ENCODE results near the gene CEACAM19.
A peak's percentile ranks its signal among the peaks of the same experiment; 100 is the strongest.
"Not testable (repeated sequence)": the region's sequence is repeated elsewhere in the genome, so short reads cannot be mapped to it uniquely, and the experiment has no call there.

The CEACAM19 gene

DNA sequence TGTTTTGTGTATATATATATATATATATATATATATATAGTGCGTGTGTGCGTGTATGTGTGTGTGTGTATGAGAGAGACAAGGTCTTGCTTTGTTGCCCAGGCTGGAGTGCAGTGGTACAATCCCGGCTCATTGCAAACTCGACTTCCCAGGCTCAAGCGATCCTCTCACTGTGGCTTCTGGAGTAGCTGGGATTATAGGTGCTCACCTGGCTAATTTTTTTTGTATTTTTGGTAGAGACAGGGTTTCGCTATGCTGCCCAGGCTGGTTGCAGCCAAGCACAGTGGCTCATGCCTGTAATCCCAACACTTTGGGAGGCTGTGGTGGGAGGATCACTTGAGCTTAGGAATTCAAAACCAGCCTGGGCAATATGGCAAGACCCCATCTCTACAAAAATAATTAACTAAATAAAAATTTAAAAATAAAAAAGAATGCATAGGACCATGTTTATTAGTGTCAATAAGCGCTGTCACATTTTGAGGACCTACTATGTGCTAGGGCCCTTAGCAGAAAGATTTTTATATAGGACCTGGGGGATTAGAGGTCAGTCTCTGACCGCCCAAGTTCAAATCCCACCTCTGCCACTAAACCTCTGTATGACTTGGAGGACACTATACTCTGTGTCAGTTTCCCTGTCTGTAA lies 25.8 kb upstream of the CEACAM19 start:
- DNase-seq (ENCODE audit: low read depth): no peak

DNA sequence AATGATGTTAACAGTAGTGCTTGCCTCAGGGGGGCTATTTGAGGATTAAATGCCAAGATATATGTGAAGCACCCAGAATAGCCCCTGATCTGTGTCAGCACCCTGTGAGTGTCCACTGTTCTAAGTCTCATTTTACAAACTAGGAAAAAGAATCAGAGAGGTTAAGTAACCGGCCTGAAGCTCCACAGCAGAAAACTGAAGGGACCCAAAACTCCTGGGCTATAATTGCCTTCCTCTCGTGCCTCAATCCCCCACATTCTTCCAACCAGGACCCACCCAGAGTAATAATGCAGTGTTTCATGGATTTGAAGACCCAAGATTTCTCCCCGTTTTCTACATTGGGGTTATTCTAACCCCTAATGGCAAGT lies 25.2 kb upstream of the CEACAM19 start:
- DNase-seq (ENCODE audit: low read depth): no peak

DNA sequence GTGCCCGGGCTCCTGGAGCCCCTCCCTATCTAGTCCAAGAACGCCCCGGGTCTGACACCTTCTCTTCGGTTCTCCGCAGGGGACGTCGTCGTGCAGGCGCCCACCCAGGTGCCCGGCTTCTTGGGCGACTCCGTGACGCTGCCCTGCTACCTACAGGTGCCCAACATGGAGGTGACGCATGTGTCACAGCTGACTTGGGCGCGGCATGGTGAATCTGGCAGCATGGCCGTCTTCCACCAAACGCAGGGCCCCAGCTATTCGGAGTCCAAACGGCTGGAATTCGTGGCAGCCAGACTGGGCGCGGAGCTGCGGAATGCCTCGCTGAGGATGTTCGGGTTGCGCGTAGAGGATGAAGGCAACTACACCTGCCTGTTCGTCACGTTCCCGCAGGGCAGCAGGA lies 24.1 kb upstream of the CEACAM19 start:
- no peak for DNase-seq (ENCODE audit: low read depth)

DNA sequence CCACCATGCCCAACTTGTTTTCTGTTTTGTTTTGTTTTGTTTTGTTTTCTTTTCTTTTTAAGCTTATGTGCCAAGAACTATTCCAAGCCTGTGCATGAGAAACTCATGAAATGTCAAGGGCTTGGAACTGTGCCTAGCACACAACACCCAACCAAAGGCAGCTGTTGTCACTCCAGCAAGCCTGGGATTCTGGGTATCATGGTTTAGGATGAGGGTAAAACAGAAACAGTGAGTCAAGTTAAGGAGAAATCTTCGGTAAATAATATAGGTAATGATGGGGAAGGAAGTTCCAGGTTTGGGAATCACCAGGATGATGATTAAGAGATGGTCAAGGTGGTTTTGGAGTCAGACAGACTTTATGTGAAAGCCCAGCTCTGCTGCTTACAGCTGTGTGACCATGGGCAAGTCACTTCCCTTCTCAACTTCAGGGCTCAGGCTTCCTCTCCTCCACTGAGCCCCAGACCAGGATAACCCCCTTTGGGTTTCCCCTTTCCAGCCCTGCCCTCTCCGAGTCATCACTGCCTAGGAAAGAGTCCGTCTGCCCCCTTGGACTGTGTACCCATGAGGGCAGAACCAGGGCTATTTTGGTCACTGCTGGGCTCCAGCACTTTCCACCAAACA lies 22.5 kb upstream of the CEACAM19 start:
- peak; percentile 73 for DNase-seq (ENCODE audit: low read depth)

DNA sequence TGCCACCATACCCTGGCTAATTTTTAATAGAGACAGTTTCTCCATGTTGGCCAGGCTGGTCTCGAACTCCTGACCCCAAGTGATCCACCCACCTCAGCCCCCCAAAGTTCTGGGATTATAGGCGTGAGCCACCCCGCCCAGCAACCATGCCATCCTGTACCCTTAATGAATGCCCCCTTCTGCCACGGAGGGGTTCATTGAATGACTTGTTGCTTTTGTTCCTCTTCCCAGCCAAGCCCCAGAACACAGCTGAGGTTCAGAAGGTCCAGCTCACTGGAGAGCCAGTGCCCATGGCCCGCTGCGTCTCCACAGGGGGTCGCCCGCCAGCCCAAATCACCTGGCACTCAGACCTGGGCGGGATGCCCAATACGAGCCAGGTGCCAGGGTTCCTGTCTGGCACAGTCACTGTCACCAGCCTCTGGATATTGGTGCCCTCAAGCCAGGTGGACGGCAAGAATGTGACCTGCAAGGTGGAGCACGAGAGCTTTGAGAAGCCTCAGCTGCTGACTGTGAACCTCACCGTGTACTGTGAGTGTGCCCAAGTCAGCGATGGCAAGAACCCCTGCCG lies 21.6 kb upstream of the CEACAM19 start:
- DNase-seq (ENCODE audit: low read depth): no peak

DNA sequence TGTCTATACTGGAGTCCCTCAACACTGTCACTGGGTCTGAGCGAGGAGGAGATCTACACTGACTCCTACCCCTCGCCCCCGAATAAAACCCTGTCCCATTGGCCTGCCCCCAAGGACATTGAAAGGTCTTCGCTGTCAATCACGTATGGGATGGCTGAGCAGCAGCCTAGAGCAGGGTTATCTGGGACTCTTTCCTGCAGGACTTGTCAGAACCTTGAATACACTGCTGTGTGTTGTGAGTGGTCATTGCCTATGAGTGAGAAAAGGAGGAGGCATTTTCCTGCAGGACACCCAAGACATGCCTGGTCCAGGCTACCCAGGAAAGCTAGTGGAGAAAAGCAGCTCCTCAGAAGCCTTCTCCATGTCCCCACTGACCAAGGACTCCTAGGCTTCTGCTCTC lies 17.9 kb upstream of the CEACAM19 start:
- DNase-seq (ENCODE audit: low read depth): no peak

DNA sequence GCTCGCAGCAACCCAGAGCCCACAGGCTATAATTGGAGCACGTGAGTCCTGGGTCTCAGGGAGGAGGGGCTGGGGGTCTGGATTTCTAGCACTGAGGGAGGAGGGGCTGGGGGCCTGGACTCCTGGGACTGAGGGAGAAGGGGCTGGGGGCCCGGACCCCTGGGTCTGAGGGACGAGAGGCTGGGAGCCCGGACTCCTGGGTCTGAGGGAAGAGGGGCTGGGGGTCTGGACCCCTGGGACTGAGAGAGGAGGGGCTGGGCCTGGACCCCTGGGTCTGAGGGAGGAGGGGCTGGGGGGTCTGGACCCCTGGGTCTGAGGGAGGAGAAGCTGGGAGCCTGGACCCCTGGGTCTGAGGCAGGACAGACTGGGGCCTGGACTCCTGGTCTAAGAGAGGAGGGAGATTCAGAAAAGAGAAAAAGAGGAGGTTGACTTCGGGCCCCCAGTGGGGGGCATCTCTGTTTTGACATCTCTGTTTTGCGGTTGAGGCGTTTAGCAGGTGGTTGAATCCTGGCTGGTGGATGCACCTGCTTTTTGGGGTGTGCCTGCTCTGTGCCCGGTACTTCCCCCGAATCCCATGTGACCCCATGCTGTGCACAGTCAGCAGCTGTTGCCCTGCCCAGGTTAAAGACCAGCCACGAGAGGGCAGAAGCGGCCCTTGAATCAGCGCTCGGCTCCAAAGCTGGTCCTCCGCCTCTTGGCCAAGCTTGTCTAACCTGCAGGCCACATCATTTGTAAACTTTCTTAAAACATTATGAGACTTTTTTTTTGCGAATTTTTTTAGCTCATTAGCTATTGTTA lies 17.1 kb upstream of the CEACAM19 start:
- DNase-seq (ENCODE audit: low read depth): no peak

DNA sequence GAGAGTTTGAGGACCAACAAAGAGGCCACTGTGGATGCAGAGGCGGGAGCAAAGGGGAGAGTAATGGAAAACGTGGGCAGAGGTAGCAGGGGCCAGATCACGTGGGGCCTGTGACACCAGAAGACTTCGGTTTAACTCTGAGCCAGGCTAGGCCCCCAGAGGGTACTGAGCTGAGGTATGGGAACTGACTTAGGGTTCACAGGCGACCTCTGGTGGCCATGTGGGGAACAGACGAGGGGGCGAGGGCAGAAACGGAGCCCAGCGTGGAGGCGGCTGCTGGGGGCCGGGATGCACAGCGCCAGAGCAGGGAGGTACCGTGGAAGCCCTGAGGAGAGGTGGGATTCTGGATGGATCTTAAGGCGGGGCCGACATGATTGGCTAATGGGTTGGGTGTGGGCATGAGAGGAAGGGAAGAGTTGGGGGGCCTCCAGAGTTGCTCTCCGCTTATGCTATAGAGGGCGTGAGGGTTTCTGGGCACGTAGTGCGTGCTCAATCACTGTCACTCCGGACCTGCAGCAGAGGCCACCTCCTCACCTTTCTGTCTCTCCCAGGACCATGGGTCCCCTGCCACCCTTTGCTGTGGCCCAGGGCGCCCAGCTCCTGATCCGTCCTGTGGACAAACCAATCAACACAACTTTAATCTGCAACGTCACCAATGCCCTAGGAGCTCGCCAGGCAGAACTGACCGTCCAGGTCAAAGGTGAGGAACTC lies 13.9 kb upstream of the CEACAM19 start:
- DNase-seq (ENCODE audit: low read depth): no peak

DNA sequence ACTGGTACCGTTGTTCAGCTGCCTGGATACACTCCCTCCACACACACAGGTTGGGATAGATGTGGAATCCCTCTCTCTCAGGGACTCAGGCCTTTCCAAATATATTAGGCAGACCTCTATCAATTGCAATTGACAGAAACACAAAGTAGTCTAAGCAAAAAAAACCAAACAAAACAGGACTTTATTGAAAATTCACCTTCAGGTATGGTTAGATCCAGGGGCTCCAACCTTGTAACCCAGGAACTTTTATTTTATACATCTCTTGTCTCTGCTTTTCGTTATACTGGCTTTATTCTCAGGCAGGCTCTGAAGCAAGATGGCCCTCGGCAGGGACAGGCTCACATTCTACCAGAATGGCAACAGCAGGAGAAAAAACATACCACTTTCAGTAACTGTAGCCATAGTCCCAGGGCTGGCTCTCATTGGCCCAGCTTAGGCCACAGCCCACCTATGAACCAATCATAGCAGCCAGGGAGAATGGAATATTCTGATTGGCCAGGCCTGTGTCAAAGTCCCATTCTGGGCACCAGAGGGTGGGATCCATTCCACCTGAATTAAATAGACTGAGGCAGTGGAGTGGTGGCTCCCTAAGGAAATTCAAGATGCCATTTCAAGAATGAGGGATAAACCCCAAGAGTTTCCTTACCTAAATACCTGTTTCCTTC lies 13.1 kb upstream of the CEACAM19 start:
- DNase-seq (ENCODE audit: low read depth): no peak

DNA sequence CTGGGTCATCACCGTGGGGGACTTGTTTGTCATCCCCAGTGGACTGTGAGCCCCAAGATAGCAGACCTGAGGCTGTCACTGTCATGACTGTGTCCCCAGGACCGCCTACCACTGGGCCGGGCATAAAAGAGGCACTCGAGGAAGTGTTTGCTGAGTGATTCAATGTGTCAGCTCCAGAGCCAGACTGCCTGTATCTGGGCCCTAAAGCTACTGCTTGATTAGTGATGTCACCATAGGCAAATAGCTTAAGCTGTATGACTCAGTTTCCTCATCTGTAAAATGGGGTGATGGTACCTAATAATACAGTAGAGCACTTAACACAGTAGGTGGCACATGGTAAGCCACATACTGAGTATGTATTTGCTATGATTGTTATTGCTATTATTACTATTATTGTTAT lies 11.2 kb upstream of the CEACAM19 start:
- DNase-seq (ENCODE audit: low read depth): no peak

DNA sequence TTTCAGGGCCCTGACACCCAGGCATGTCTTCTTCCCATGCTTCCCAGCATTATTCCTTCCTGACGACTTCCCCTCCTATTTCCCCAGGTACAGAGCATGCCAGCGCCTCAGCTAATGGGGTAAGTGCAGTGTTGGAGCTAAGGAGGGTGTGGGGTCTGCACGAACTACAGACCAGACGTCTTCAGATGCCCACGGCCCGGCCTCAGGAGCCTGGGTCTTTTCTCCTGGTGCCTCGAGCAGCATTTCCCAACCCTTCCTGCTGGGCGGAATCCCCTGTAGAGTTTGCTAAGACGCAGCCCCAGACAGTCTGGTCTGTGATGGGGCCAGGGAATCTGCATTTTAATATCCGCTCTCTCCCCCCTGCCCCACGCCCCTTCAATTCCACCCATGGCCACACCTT lies 10.1 kb upstream of the CEACAM19 start:
- no peak for DNase-seq (ENCODE audit: low read depth)

DNA sequence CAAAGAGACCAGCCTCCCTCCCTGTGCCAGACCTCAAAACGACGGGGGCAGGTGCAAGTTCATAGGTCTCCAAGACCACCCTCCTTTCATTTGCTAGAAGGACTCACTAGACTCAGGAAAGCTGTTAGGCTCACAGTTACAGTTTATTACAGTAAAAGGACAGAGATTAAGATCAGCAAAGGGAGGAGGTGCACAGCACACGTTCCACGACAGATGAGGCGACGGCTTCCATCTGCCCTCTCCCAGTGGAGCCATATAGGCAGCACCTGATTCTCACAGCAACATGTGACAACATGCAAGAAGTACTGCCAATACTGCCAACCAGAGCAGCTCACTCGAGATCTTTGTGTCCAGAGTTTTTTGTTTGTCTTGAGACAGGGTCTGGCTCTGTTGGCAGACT lies 9.4 kb upstream of the CEACAM19 start:
- no peak for DNase-seq (ENCODE audit: low read depth)

DNA sequence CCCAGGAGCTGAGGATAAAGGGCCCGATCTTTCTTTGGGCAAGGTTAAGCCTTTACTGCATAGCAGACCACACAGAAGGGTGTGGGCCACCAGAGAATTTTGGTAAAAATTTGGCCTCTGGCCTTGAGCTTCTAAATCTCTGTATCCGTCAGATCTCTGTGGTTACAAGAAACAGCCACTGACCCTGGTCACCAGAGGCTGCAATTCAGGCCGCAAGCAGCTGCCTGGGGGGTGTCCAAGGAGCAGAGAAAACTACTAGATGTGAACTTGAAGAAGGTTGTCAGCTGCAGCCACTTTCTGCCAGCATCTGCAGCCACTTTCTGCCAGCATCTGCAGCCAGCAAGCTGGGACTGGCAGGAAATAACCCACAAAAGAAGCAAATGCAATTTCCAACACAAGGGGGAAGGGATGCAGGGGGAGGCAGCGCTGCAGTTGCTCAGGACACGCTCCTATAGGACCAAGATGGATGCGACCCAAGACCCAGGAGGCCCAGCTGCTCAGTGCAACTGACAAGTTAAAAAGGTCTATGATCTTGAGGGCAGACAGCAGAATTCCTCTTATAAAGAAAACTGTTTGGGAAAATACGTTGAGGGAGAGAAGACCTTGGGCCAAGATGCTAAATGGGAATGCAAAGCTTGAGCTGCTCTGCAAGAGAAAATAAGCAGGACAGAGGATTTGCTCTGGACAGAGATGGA lies 8.4 kb upstream of the CEACAM19 start:
- DNase-seq (ENCODE audit: low read depth): no peak

DNA sequence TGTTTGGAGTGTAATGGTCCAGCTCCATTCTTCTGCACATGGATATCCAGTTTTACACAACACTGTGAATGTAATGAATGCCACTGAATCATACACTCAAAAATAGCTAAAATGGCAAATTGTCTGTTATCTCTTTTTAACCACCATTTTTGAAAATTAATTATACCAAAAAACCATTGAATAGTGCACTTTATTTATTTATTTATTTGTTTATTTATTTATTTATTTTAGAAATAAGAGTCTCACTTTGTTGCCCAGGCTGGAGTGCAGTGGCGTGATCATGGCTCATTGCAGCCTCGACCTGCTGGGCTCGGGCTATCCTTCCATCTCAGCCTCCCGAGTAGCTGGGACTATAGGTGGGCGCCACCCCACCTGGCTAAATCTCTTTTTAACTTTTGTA lies 7.3 kb upstream of the CEACAM19 start:
- DNase-seq (ENCODE audit: low read depth): no peak

DNA sequence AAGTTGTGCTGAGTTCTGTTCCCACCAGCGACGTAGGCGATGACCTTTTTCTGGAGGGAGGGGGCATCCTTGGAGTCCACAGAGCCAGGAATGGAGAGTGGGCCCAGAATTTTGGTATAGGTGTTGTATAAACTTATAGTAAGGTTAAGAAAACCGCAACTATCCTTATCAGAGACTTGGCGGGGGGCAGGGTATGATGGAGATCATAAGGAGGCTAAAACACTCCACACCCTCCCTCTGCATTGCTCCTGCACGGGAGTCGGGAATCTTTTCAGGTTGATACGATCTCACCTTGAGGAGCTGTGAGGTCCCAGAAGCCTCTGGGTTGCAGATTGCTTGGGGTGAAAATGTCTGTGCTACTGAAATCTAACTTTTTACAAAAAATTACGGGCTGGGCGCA lies 6.3 kb upstream of the CEACAM19 start:
- DNase-seq (ENCODE audit: low read depth): no peak

DNA sequence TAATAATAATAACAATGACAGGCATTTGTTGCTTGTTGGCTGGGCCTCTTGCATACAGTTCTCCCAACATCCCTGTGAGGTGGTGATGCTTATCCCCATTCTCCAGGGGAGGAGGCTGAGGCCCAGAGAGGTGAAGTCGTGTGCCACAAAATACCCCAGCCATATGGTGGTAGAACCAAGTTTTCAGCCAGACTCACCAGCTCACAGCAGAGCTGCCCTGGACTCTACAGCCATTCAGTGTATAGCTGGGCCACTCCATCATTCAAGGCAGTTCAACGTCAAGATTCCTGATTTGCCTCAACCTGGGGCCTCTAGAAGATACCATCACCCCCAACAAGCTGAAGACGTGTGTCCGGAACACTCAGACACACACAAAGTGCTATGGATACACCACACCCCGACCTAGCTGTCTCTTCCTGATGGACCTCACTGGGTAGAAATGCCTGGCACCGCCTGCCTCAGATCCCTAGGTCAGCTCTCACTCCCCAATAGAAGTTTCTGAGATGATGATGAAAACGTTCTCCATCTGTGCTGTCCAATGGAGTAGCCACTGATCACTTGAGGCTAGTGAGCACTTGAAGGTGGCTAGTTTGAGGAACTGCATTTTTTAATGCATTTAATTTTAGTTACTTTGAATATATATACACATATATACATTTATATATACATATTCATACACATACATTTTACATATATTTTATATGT lies 4.3 kb upstream of the CEACAM19 start:
- no peak for DNase-seq (ENCODE audit: low read depth)

DNA sequence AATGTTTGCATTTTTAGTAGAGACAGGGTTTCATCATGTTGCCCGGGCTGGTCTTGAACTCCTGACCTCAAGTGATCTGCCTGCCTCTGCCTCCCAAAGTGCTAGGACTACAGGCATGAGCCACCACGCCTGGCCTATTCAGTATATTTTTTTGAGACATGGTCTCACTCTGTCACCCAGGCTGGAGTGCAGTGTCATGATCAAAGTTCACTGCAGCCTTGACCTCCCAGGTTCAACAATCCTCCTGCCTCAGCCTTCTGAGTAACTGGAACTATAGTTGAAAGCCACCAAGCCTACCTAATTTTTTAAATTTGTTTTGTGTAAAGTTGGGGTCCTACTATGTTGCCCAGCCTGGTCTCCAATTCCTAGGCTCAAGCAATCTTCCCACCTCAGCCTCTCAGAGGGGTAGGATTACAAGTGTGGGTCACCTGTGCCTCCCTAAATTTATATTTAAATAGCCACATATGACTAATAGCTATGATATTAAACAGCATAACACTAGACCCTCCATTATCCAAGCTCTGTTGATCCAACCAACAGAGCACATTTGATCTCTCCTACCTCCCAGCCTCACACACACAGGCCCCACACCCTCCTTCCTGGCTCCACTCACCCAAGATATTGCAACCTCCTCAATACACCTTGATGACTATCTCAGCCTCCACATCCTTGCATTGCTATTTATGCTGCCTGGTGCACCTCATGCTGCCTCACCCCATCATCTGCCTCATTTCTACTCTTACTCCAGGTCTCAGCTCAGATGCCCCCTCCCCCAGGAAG lies 2.1 kb upstream of the CEACAM19 start:
- DNase-seq (ENCODE audit: low read depth): no peak

DNA sequence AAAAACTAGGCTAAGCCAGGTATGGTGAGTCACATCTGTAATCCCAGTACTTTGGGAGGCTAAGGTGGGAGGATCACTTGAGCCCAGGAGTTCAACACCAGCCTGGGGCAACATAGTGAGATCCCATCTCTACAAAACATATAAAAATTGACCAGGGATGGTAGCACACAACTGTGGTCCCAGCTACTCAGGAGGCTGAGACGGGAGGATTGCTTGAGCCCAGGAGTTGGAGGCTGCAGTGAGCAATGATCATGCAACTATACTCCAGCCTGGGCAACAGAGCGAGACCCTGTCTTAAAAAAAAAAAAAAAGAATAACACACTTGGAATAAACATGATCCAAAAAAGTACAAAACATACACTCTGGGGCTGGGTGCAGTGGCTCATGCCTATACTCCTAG lies 1.3 kb upstream of the CEACAM19 start:
- DNase-seq (ENCODE audit: low read depth): not testable (repeated sequence)

DNA sequence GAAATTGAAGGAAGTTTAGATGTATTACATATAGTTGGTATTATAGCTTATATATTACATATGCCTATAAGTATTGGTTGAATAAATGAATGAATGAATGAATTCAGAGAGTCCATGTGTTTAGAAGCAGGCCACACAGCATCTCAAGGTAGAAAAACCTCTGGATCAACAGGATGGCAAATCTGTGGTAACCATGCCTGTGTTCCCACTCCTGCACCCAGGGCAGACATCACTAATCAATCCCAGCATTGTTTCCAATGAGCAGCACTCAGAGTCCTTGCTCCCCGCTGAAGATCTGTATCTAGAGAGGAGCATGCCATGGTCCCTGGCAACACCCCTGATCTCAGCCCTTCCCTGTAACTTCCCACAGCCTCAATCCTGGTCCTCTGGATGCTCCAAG lies 944 bp downstream of the CEACAM19 start:
- DNase-seq (ENCODE audit: low read depth): no peak

DNA sequence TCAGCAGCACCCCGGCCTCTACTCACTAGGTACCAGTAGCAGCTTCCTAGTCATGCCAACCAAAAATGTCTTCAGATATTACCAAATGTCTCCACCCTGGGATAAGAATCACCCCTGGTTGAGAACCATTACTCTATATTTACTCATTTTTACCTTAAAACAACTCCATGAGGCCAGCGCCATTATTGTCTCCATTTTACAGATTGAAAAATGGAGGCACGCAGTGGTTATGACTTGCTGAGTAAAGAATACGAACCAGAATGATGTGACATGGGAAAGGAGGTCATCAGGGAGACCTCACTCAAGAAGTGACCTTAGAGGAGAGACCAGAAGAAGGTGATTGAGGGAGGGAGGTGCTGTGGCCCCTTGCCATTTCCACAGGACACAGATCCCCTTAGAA lies 2.2 kb downstream of the CEACAM19 start:
- no peak for DNase-seq (ENCODE audit: low read depth)

Data from GM04504 (cell line).